ENCODE measurements around the gene GNPDA1.

The GNPDA1 gene

DNA sequence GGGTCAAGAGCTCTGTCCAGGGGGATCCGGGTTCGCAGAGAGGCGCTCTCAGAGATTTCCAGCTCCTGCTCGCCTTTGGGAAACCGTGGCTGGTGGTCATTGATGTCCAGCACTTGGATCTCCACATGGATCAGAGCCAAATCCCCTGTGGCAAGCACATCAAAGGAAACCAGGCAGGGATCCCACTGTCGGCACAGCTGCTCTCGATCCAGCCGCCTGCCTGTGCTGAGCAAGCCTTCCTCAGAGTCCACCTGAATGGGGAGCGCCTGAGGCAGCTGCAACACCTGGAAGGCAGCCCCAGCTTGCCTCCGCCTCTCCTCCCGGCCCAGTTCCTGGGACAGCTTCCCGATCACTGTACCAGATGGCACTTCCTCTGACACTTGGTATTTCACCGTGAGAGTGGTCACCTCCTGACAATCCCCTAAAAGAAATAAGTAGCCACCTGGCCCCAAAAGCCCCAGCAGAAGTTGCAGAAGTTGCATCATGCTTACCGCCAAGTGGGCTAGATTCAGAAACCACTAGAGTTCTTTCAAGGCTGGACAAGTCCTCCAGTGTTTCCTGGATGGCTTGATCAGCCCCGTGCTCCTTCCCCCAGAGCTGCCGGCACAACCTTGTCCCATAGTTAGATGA lies 55.3 kb downstream of the GNPDA1 start:
- DNase-seq (ENCODE audit: low read depth in 2 of 2): no peak

DNA sequence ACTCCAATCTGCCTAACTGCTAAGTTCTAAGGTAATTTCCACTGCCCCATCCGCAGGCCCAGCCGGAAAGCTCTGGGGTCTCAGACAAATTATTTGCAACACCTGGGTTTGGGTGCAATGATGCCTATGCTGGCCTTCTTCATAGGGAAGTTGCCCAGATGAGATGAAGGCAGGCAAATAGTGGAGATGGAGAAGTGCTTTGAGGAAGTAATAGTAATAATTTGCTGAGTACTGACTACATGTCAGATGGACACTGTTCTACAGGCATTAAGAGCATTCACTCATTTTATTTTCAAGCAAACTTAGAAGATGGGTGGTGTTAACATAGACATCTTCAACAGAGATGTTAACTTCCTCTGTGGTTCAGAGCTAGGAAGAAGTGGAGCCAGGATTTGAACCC lies 58.6 kb downstream of the GNPDA1 start:
- DNase-seq (ENCODE audit: low read depth in 2 of 2): no peak

DNA sequence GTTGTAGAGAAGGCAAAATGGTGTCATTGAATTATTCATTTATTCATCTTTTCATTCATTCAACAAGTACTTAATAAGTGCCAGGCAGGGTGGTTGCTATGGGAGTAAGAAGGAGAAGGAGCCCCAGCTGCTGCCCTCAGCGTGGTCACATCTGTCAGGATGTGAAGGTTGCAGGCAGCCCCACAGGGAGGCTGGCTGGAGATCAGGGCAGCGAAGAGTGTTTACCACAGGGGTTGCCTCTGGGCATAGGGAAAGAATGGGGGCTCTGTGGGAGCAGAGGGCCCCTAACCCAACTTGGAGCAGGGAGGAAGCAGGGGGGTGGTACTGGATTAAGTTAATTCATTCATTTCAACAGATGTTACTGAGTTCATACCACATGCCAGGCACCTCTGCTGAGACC lies 60.8 kb downstream of the GNPDA1 start:
- no peak for DNase-seq (ENCODE audit: low read depth in 2 of 2)

DNA sequence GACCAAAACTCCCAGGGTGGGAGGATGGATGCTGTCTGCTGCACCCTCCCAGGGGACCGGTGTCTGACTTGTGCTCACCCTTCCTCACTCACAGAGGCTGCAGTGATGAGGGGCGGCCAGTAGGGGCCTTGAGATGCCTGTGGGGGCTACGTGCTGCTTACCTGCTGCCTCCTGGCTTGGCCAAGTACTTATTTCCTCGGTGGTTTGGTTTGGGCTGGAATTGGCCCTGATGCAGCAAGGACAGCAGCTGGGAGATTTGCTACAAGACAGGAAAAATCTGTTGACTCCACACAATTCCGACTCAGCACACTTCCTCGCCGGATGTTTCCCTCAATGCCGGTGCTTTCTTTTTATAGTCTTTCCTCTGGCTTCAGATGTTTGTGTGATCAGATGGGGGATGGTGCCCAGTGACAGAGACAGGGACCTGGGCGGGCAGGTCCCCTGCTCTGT lies 61.5 kb downstream of the GNPDA1 start:
- no peak for DNase-seq (ENCODE audit: low read depth in 2 of 2)

Data from stimulated activated CD4-positive, alpha-beta T cell treated with anti-CD3 and anti-CD28 coated beads, Interleukin-4, amount 100 ng/mL, for 48 hours (primary cell).